GM19035 (cell line): ENCODE data around the gene NUDT10.
"Not testable (repeated sequence)": the region's sequence is repeated elsewhere in the genome, so short reads cannot be mapped to it uniquely, and the experiment has no call there.

ENCODE experiments used
- ATAC-seq: cut with Tn5 transposase; IDR thresholded peaks from one replicate; pipeline ENCODE4 v1.9.1; 2021; ENCODE audit not compliant: unreplicated experiment

NUDT10 gene

GRCh38 chrX:51332188-51332942 lies at the start of gene NUDT10:
TSS of gene NUDT10 (plus strand) at chrX:51332822. CDS start at chrX:51332966, 144 bp downstream.
- ATAC-seq, result no peak

GRCh38 chrX:51292421-51292820 lies 40.2 kb upstream of the NUDT10 start:
- no peak for ATAC-seq

- no peak for ATAC-seq
Observed at GRCh38 chrX:51296138-51296537, 36.5 kb upstream of the NUDT10 start.

GRCh38 chrX:51316271-51316670 lies 16.4 kb upstream of the NUDT10 start:
- ATAC-seq, result no peak

GRCh38 chrX:51332943-51333785 lies 542 bp downstream of the NUDT10 start:
- ATAC-seq, result not testable (repeated sequence)

GRCh38 chrX:51334276-51334675 lies 1.7 kb downstream of the NUDT10 start:
- ATAC-seq, result no peak

GRCh38 chrX:51336584-51336983 lies 4.0 kb downstream of the NUDT10 start:
- no peak for ATAC-seq

- ATAC-seq, result no peak
Observed at GRCh38 chrX:51361251-51361650, 28.6 kb downstream of the NUDT10 start.

- no peak for ATAC-seq
Observed at GRCh38 chrX:51376672-51377071, 44.0 kb downstream of the NUDT10 start.
